H1 (cell line): Measurements from ENCODE around the gene RNF13. TPM values are rescaled to one million over a fixed set of nuclear protein-coding genes. Genes with fewer than 3 reads are reported as not detected.

Experiments
- ASH2L ChIP-seq: fragments of 200-600, 300-600 bp; sonication (generic); IDR thresholded peaks from one replicate; pipeline ENCODE4 v1.7.1; 2017; ENCODE audit warnings: low read length
- BCL11A ChIP-seq, 2 experiments: IDR thresholded peaks; one replicate each; pipeline ENCODE4 v1.6.1; 2011; ENCODE audit warnings: low read depth in 2 of 2, low read length in 2 of 2, mild to moderate bottlenecking in 2 of 2
- CHD7 ChIP-seq: fragments of 300-600 bp; sonication (generic); IDR thresholded peaks from 2 replicates; pipeline ENCODE4 v1.7.1; 2012; ENCODE audit warnings: low read length, moderate library complexity, mild to moderate bottlenecking, inconsistent platforms; ENCODE audit not compliant: insufficient replicate concordance
- CTBP2 ChIP-seq: IDR thresholded peaks from 2 replicates; pipeline ENCODE4 v1.7.0; 2011; ENCODE audit warnings: borderline replicate concordance, mild to moderate bottlenecking, moderate library complexity, mixed read lengths, low read length; ENCODE audit not compliant: insufficient read depth, insufficient read length
- EGR1 ChIP-seq: IDR thresholded peaks from 2 replicates; pipeline ENCODE4 v1.6.1; 2011; ENCODE audit warnings: low read depth, low read length, borderline replicate concordance
- KDM4A ChIP-seq: IDR thresholded peaks from one replicate; pipeline ENCODE4 v1.7.1; 2012; ENCODE audit warnings: low read depth, mild to moderate bottlenecking, moderate library complexity, low read length, inconsistent platforms; ENCODE audit not compliant: severe bottlenecking
- NRF1 ChIP-seq: IDR thresholded peaks from 2 replicates; pipeline ENCODE4 v1.6.1; 2011; ENCODE audit warnings: mild to moderate bottlenecking, low read depth, low read length, improper control_type of control experiment
- RBBP5 ChIP-seq: IDR thresholded peaks from 2 replicates; pipeline ENCODE4 v1.7.1; 2012; ENCODE audit warnings: low read depth, mild to moderate bottlenecking, inconsistent platforms, low read length, moderate library complexity, borderline replicate concordance
- SIRT6 ChIP-seq: IDR thresholded peaks from one replicate; pipeline ENCODE4 v1.7.1; 2012; ENCODE audit warnings: low read length, inconsistent platforms
- TBP ChIP-seq: IDR thresholded peaks from 2 replicates; pipeline ENCODE4 v1.6.1; 2011; ENCODE audit warnings: low read depth, low read length, improper control_type of control experiment
- TEAD4 ChIP-seq: IDR thresholded peaks from 2 replicates; pipeline ENCODE4 v1.6.1; 2012; ENCODE audit warnings: low read depth, low read length, inconsistent platforms, mixed read lengths
- polyA plus RNA-seq, 7 experiments: library from polyadenylated mRNA; depleted of rRNA in 3 of 7; stranded (reverse) in 5 of 7; unstranded in 2 of 7; fragments of >200 nt in 5 of 7; fragments of 200-250 nt in 2 of 7; gene quantifications; 1 replicate in 5 of 7; 2 replicates in 1 of 7; 4 replicates in 1 of 7; pipeline versions ENCODE4 v1.2.1 to v1.2.3, GENCODE V29; 2011 to 2013; ENCODE audit warnings: missing spikeins in 2 of 7, mixed read lengths in 2 of 7
- total RNA-seq: library from RNA; stranded (reverse); fragmentation: NEBNext Ultra II Directional; extraction: Animal tissue kit (Norgen Biotek cat#: 25700); gene quantifications from 2 replicates; pipeline ENCODE4 v1.2.1, GENCODE V29; 2021

The RNF13 gene
- total and polyA plus RNA-seq, 2 of the 8 experiments (the other 6 are each of a cell fraction or from before 2014, with no cell fraction given), result 19.4 to 35.4 TPM

- TF ChIP-seq BCL11A (IDR thresholded peaks at IDR 0.05; ENCODE audit: low read depth in 2 of 2, low read length in 2 of 2), result no peak
- TF ChIP-seq CHD7, result no peak
- no peak for TF ChIP-seq ASH2L
- TF ChIP-seq EGR1, result no peak
- peak; percentile 94 for TF ChIP-seq KDM4A
- TF ChIP-seq TBP, result peak; percentile 56
- no peak for TF ChIP-seq NRF1
- peak; percentile 95 for TF ChIP-seq RBBP5
- TF ChIP-seq CTBP2, result no peak
- no peak for TF ChIP-seq TEAD4
- TF ChIP-seq SIRT6, result no peak
Measured at GRCh38 chr3:149812606-149813366, at the start of gene RNF13 (continued).
